HG03175 (cell line): ENCODE data around the gene NECAB2.

Source experiments
- ATAC-seq: cut with Tn5 transposase; IDR thresholded peaks from one replicate; pipeline ENCODE4 v1.9.1; 2021; ENCODE audit warnings: mild to moderate bottlenecking, moderate library complexity; ENCODE audit not compliant: unreplicated experiment

Gene NECAB2

GRCh38 chr16:83981799-83982198, 13.8 kb downstream of the NECAB2 start:
- ATAC-seq = no peak

- no peak for ATAC-seq
Measured at GRCh38 chr16:83983491-83983890, 15.4 kb downstream of the NECAB2 start.

GRCh38 chr16:83989300-83989699, 21.3 kb downstream of the NECAB2 start:
- no peak for ATAC-seq

GRCh38 chr16:83990492-83990891, 22.4 kb downstream of the NECAB2 start:
- ATAC-seq = no peak

- no peak for ATAC-seq
Measured at GRCh38 chr16:83992624-83993023, 24.6 kb downstream of the NECAB2 start.

- no peak for ATAC-seq
Measured at GRCh38 chr16:83994087-83994486, 26.0 kb downstream of the NECAB2 start.

- no peak for ATAC-seq
Measured at GRCh38 chr16:83994703-83995102, 26.7 kb downstream of the NECAB2 start.

GRCh38 chr16:83995754-83996153, 27.7 kb downstream of the NECAB2 start:
- ATAC-seq = no peak

- ATAC-seq = no peak
Measured at GRCh38 chr16:83996481-83997252, 28.6 kb downstream of the NECAB2 start.

GRCh38 chr16:83998091-83998490, 30.0 kb downstream of the NECAB2 start:
- ATAC-seq = no peak

- no peak for ATAC-seq
Measured at GRCh38 chr16:84000989-84001642, 33.1 kb downstream of the NECAB2 start.

- ATAC-seq = no peak
Measured at GRCh38 chr16:84001726-84002125, 33.7 kb downstream of the NECAB2 start.

GRCh38 chr16:84003038-84003437, 35.0 kb downstream of the NECAB2 start:
- no peak for ATAC-seq

- ATAC-seq = no peak
Measured at GRCh38 chr16:84004442-84004841, 36.4 kb downstream of the NECAB2 start.

GRCh38 chr16:84005391-84005790, 37.3 kb downstream of the NECAB2 start:
- no peak for ATAC-seq

- no peak for ATAC-seq
Measured at GRCh38 chr16:84007520-84007919, 39.5 kb downstream of the NECAB2 start.

GRCh38 chr16:84007965-84008364, 39.9 kb downstream of the NECAB2 start:
- no peak for ATAC-seq

- ATAC-seq = no peak
Measured at GRCh38 chr16:84009282-84009681, 41.2 kb downstream of the NECAB2 start.

- ATAC-seq = peak; percentile 79
Measured at GRCh38 chr16:84013787-84014569, 45.9 kb downstream of the NECAB2 start.

- ATAC-seq = no peak
Measured at GRCh38 chr16:84014570-84015327, 46.7 kb downstream of the NECAB2 start.

GRCh38 chr16:84015399-84015798, 47.4 kb downstream of the NECAB2 start:
- no peak for ATAC-seq
